Activated B cell treated with CpG ODN at 0.5 μM for 24 hours (primary cell): ENCODE measurements around the gene FAM110D. TPM values are rescaled to one million over a fixed set of nuclear protein-coding genes. Genes with fewer than 3 reads are reported as not detected.

Experiments used
- ATAC-seq: fragments of 200-7000 bp; cut with Tn5 transposase; one replicate; pipeline ENCODE4 v1.10.0; 2021; ENCODE audit warnings: low read depth, mild to moderate bottlenecking, moderate library complexity
- CTCF ChIA-PET: fragments of 350-600 bp; sonication (Branson Sonifier 250); formaldehyde crosslinking; loops from one replicate; lab custom pipeline; 2021; ENCODE audit warnings: antibody characterized with exemption; lab: Charles Lee
- POLR2A ChIA-PET: fragments of 350-600 bp; sonication (Branson Sonifier 250); formaldehyde crosslinking; loops from one replicate; lab custom pipeline; 2021; ENCODE audit warnings: antibody characterized with exemption; lab: Charles Lee
- DNase-seq: peaks from one replicate; pipeline ENCODE4 v3.0.0; 2022
- H3K27ac Mint-ChIP-seq: one replicate; pipeline ENCODE4 v1.8.0; 2020; ENCODE audit warnings: mixed read lengths
- H3K27me3 Mint-ChIP-seq: one replicate; pipeline ENCODE4 v1.8.0; 2021; ENCODE audit warnings: mixed read lengths
- H3K36me3 Mint-ChIP-seq: one replicate; pipeline ENCODE4 v1.8.0; 2021; ENCODE audit warnings: low read depth, mixed read lengths
- H3K4me1 Mint-ChIP-seq: one replicate; pipeline ENCODE4 v1.8.0; 2021; ENCODE audit warnings: mixed read lengths
- H3K4me3 Mint-ChIP-seq: one replicate; pipeline ENCODE4 v1.8.0; 2020; ENCODE audit warnings: mild to moderate bottlenecking, mixed read lengths
- H3K9me3 Mint-ChIP-seq: one replicate; pipeline ENCODE4 v1.8.0; 2020; ENCODE audit warnings: mixed read lengths
- CTCF ChIP-seq: fragments of 200-600 bp; IDR thresholded peaks from one replicate; pipeline ENCODE4 v1.8.0; 2022; ENCODE audit warnings: antibody characterized with exemption, mild to moderate bottlenecking
- intact Hi-C: fragments of 100-400 bp; cut with micrococcal nuclease; formaldehyde crosslinking; loops from one replicate; pipeline ENCODE4 v1.15.1; 2024
- total RNA-seq: library from RNA; stranded (reverse); gene quantifications from 2 replicates; pipeline ENCODE4 v1.2.3, GENCODE V29; 2022

FAM110D gene
- total RNA-seq, 1 donor from 2014 or later: not detected

GRCh38 chr1:26145041-26145959, 13.6 kb upstream of the FAM110D start:
- DNase-seq: no peak
- CTCF ChIA-PET: interaction anchor here (0.5 to 5.8 kb wide), 32 partner anchors 8 to 276 kb away, joined by 3 to 126 read pairs (median 4); partner anchors contain the start of genes CEP85, PAFAH2, PDIK1L and ZNF593
- ATAC-seq: peak; percentile 69
- no peak overlapping the region for H3K27ac Mint-ChIP-seq
- no peaks in the 10 kb centered on the region for H3K36me3 Mint-ChIP-seq
- POLR2A ChIA-PET: interaction anchor here (0.6 to 1.3 kb wide), 3 partner anchors 17 to 174 kb away, joined by 3 to 5 read pairs (median 4); no protein-coding TSS in a partner anchor
- peaks cover 15% of the 10 kb centered on the region for H3K27me3 Mint-ChIP-seq
- peak; percentile 50 for TF ChIP-seq CTCF
- H3K4me3 Mint-ChIP-seq: no peak overlapping the region
- H3K4me1 Mint-ChIP-seq: peaks cover 3% of the 10 kb centered on the region
- intact Hi-C loops: loop anchor here (1.0 kb wide), 3 partner anchors 40 to 250 kb away; no protein-coding TSS in a partner anchor
- H3K9me3 Mint-ChIP-seq: no peaks in the 10 kb centered on the region

- ATAC-seq: no peak
- POLR2A ChIA-PET: interaction anchor here (0.6 kb wide), 1 partner anchor 20 kb away, joined by 3 read pairs; no protein-coding TSS in a partner anchor
- H3K27me3 Mint-ChIP-seq: peaks cover 15% of the 10 kb centered on the region
These were observed 13.0 kb upstream of the FAM110D start for GRCh38 chr1:26145960-26146294.

GRCh38 chr1:26148887-26149286, 10.0 kb upstream of the FAM110D start:
- no peak overlapping the region for H3K4me3 Mint-ChIP-seq
- H3K27ac Mint-ChIP-seq: no peak overlapping the region
- TF ChIP-seq CTCF: no peak
- ATAC-seq: no peak
- intact Hi-C loops: no loop called here
- peaks cover 3% of the 10 kb centered on the region for H3K4me1 Mint-ChIP-seq
- no peak for DNase-seq
- no peaks in the 10 kb centered on the region for H3K9me3 Mint-ChIP-seq
- no peaks in the 10 kb centered on the region for H3K36me3 Mint-ChIP-seq
- peaks cover 15% of the 10 kb centered on the region for H3K27me3 Mint-ChIP-seq
- CTCF ChIA-PET: interaction anchor here (1.2 kb wide), 1 partner anchor 10 kb away, joined by 3 read pairs; no protein-coding TSS in a partner anchor
- POLR2A ChIA-PET: interaction anchor here (0.7 kb wide), 1 partner anchor 233 kb away, joined by 3 read pairs; no protein-coding TSS in a partner anchor

More at GRCh38 chr1:26145960-26146294, 13.0 kb upstream of the FAM110D start:
- CTCF ChIA-PET: interaction anchor here (1.5 to 5.8 kb wide), 8 partner anchors 12 to 271 kb away, joined by 3 to 126 read pairs (median 11); partner anchors contain the start of genes PAFAH2 and PDIK1L
- no peaks in the 10 kb centered on the region for H3K9me3 Mint-ChIP-seq
- no peak for DNase-seq
- no peak for TF ChIP-seq CTCF
- no peak overlapping the region for H3K4me3 Mint-ChIP-seq
- H3K27ac Mint-ChIP-seq: no peak overlapping the region
- H3K36me3 Mint-ChIP-seq: no peaks in the 10 kb centered on the region
- H3K4me1 Mint-ChIP-seq: peaks cover 3% of the 10 kb centered on the region
- intact Hi-C loops: loop anchor here (1.0 kb wide), 3 partner anchors 41 to 251 kb away; no protein-coding TSS in a partner anchor

GRCh38 chr1:26153966-26154532, 4.8 kb upstream of the FAM110D start:
- no peaks in the 10 kb centered on the region for H3K36me3 Mint-ChIP-seq
- ATAC-seq (no peak), DNase-seq (no peak)
- no peak overlapping the region for H3K27ac Mint-ChIP-seq
- H3K27me3 Mint-ChIP-seq: peaks cover 26% of the 10 kb centered on the region
- no peaks in the 10 kb centered on the region for H3K9me3 Mint-ChIP-seq
- ChIA-PET POLR2A (interaction anchor here (0.6 kb wide), 1 partner anchor 153 kb away, joined by 4 read pairs; no protein-coding TSS in a partner anchor), CTCF (interaction anchor here (1.6 kb wide), 1 partner anchor 9 kb away, joined by 7 read pairs; no protein-coding TSS in a partner anchor)
- no peak for TF ChIP-seq CTCF
- H3K4me3 Mint-ChIP-seq: no peak overlapping the region
- H3K4me1 Mint-ChIP-seq: no peaks in the 10 kb centered on the region
- intact Hi-C loops: no loop called here
